GM12878 (cell line): ENCODE data around the gene NTN1. TPM values are rescaled to one million over a fixed set of nuclear protein-coding genes. Genes with fewer than 3 reads are reported as not detected.

ENCODE experiments used
- ATAC-seq: fragments of 200-7000 bp; cut with Tn5 transposase; 3 replicates; pipeline ENCODE4 v1.9.1; 2020; ENCODE audit warnings: mild to moderate bottlenecking, moderate library complexity
- BruUV-seq: library from RNA; stranded (reverse); fragments of 400-500 nt; replicated peaks from 2 replicates; lab custom pipeline; 2021; lab: Mats Ljungman, UMichigan
- CTCF ChIA-PET: fragments of 300-600 bp; sonication (Branson Sonifier 250); formaldehyde crosslinking; extraction: SDS; loops from one replicate; lab custom pipeline; 2021; ENCODE audit warnings: inconsistent platforms; lab: Yijun Ruan, JAX
- POLR2A ChIA-PET: fragments of 350-600 bp; formaldehyde crosslinking; extraction: SDS; loops from one replicate; lab custom pipeline; 2021; ENCODE audit warnings: inconsistent platforms; lab: Charles Lee
- RAD21 ChIA-PET: fragments of 300-600 bp; sonication (Branson Sonifier 250); formaldehyde crosslinking; loops from one replicate; lab custom pipeline; 2023; ENCODE audit warnings: antibody characterized with exemption; ENCODE audit not compliant: unreplicated experiment; lab: Charles Lee
- SMC1A ChIA-PET: fragments of 300-600 bp; sonication (Branson Sonifier 250); formaldehyde crosslinking; loops from one replicate; lab custom pipeline; 2023; ENCODE audit not compliant: unreplicated experiment, uncharacterized antibody; lab: Charles Lee
- DNase-seq: peaks from one replicate; pipeline ENCODE4 v3.0.0-alpha.2; 2011; ENCODE audit warnings: low read depth, low spot score
- FAIRE-seq: peaks from 3 replicates; lab custom pipeline; 2011; peaks lifted over from hg19 to GRCh38; lab: Jason Lieb, UNC
- H2AFZ ChIP-seq: 2 replicates; pipeline ENCODE4 v1.6.0; 2011; ENCODE audit warnings: low read depth, low read length, control low read depth; ENCODE audit not compliant: control insufficient read depth
- H3K27ac ChIP-seq: 2 replicates; pipeline ENCODE4 v1.5.1; 2011; ENCODE audit warnings: control low read depth; ENCODE audit not compliant: control insufficient read depth, insufficient read depth
- H3K27me3 ChIP-seq, 2 experiments: replicated peaks in 1 of 2; 2 replicates each; pipeline versions ENCODE4 v1.6.0 to v1.6.1; 2011; ENCODE audit warnings: low read length in 1 of 2; ENCODE audit not compliant: control insufficient read depth in 2 of 2, insufficient read depth in 2 of 2
- H3K36me3 ChIP-seq, 2 experiments: 2 replicates each; pipeline ENCODE4 v1.5.1; 2011; ENCODE audit warnings: low read length in 1 of 2; ENCODE audit not compliant: control insufficient read depth in 2 of 2, insufficient read depth in 2 of 2
- H3K4me1 ChIP-seq: 2 replicates; pipeline ENCODE4 v1.6.1; 2011; ENCODE audit warnings: mild to moderate bottlenecking, low read length, moderate library complexity, mixed read lengths; ENCODE audit not compliant: control insufficient read depth, insufficient read depth
- H3K4me2 ChIP-seq: 2 replicates; pipeline ENCODE4 v1.6.0; 2011; ENCODE audit warnings: control low read depth; ENCODE audit not compliant: control insufficient read depth, insufficient read depth
- H3K4me3 ChIP-seq: fragments of 200-600 bp; sonication (generic); 2 replicates; pipeline ENCODE4 v1.5.1; 2016
- H3K79me2 ChIP-seq: 2 replicates; pipeline ENCODE4 v1.6.0; 2011; ENCODE audit warnings: low read length; ENCODE audit not compliant: control insufficient read depth, insufficient read depth
- H3K9ac ChIP-seq: 2 replicates; pipeline ENCODE4 v1.8.0; 2011; ENCODE audit warnings: low read length, control low read depth, mixed read lengths; ENCODE audit not compliant: control insufficient read depth, insufficient read depth
- H3K9me3 ChIP-seq: replicated peaks from 3 replicates; pipeline ENCODE4 v1.5.1; 2011; ENCODE audit warnings: mild to moderate bottlenecking, low read length; ENCODE audit not compliant: control insufficient read depth, insufficient read depth
- H4K20me1 ChIP-seq: 2 replicates; pipeline ENCODE4 v1.6.0; 2011; ENCODE audit not compliant: control insufficient read depth, insufficient read depth
- ATF7 ChIP-seq: fragments of 450-650 bp; IDR thresholded peaks from 2 replicates; pipeline ENCODE4 v1.6.1; 2016; ENCODE audit warnings: low read depth, mild to moderate bottlenecking
- CHD1 ChIP-seq: IDR thresholded peaks from 2 replicates; pipeline ENCODE4 v1.6.1; 2012; ENCODE audit warnings: low read depth, low read length, improper control_type of control experiment
- ELK1 ChIP-seq: IDR thresholded peaks from 2 replicates; pipeline ENCODE4 v1.6.1; 2012; ENCODE audit warnings: low read depth, low read length, improper control_type of control experiment
- EZH2 ChIP-seq: IDR thresholded peaks from 2 replicates; pipeline ENCODE4 v1.6.1; 2012; ENCODE audit warnings: low read depth, mild to moderate bottlenecking, control low read depth, inconsistent platforms, low read length, borderline replicate concordance; ENCODE audit not compliant: control insufficient read depth
- FOXM1 ChIP-seq: IDR thresholded peaks from 2 replicates; pipeline ENCODE4 v1.6.1; 2012; ENCODE audit warnings: low read depth, mild to moderate bottlenecking, inconsistent platforms, low read length, moderate library complexity
- GABPA ChIP-seq: IDR thresholded peaks from 2 replicates; pipeline ENCODE4 v1.6.1; 2014; ENCODE audit warnings: antibody characterized with exemption, low read depth, mild to moderate bottlenecking, inconsistent platforms
- MTA2 ChIP-seq: fragments of 450-650 bp; IDR thresholded peaks from 2 replicates; pipeline ENCODE4 v1.6.1; 2016; ENCODE audit warnings: low read depth, mild to moderate bottlenecking, moderate library complexity
- NKRF ChIP-seq: fragments of 450-650 bp; conservative IDR thresholded peaks from 2 replicates; pipeline ENCODE4 v1.6.1; 2017; ENCODE audit warnings: mild to moderate bottlenecking, moderate library complexity
- NR2F1 ChIP-seq: fragments of 450-650 bp; conservative IDR thresholded peaks from 2 replicates; pipeline ENCODE4 v1.6.1; 2017; ENCODE audit warnings: mild to moderate bottlenecking
- TBL1XR1 ChIP-seq: IDR thresholded peaks from 2 replicates; pipeline ENCODE4 v1.6.1; 2012; ENCODE audit warnings: low read depth, low read length, improper control_type of control experiment
- WRNIP1 ChIP-seq: IDR thresholded peaks from 2 replicates; pipeline ENCODE4 v1.6.1; 2011; ENCODE audit warnings: low read depth, low read length, improper control_type of control experiment, borderline replicate concordance
- ZBTB11 ChIP-seq: fragments of 450-650 bp; formaldehyde crosslinking; IDR thresholded peaks from 2 replicates; pipeline ENCODE4 v1.5.0; 2022; ENCODE audit warnings: mild to moderate bottlenecking, missing genetic modification characterization
- WGBS: methylation state at CpG from one replicate; pipeline ENCODE4 v1.1.6; 2016; ENCODE audit warnings: low lambda C conversion rate; ENCODE audit not compliant: insufficient replicate concordance, insufficient coverage; ENCODE audit errors: missing lambda C conversion rate; 5-methylcytosine and 5-hydroxymethylcytosine counted together
- in situ Hi-C: fragments of 300-500 bp; cut with MboI; formaldehyde crosslinking; loops from 9 replicates; pipeline ENCODE4 v1.14.3; 2018; ENCODE audit warnings: mixed read lengths
- intact Hi-C: fragments of 100-400 bp; cut with micrococcal nuclease; formaldehyde crosslinking; loops from one replicate; pipeline ENCODE4 v1.14.2; 2022; ENCODE audit not compliant: unreplicated experiment
- polyA plus RNA-seq, 11 experiments: library from polyadenylated mRNA; depleted of rRNA in 4 of 11; unstranded in 6 of 11; stranded (reverse) in 5 of 11; fragments of >200 nt; fragmentation: Nextera tagmentation in 4 of 11; fragmentation: Illumina TruSeq in 1 of 11; extraction: Ambion mirVana in 4 of 11; extraction: Trizol in 1 of 11; gene quantifications; 1 replicate in 1 of 11; 2 replicates in 10 of 11; pipeline versions ENCODE4 v1.2.1 to v1.2.3, GENCODE V29; 2011 to 2016; ENCODE audit warnings: inconsistent platforms in 2 of 11, missing spikeins in 2 of 11, low read depth in 1 of 11
- total RNA-seq, 4 experiments: library from RNA; depleted of rRNA in 3 of 4; stranded (reverse); fragments of >200 nt in 3 of 4; fragmentation: Illumina TruSeq in 1 of 4; extraction: Trizol in 1 of 4; gene quantifications; 2 replicates each; pipeline versions ENCODE4 v1.2.1 to v1.2.3, GENCODE V29; 2013 to 2021

Gene NTN1
- total and polyA plus RNA-seq, 10 of the 15 experiments (the other 5 are each of a cell fraction or from before 2014, with no cell fraction given): 0.02 to 0.89 (median 0.35) TPM

- TF ChIP-seq GABPA: no peak
- no peak for TF ChIP-seq TBL1XR1
- no peak for TF ChIP-seq NR2F1
- no peak for TF ChIP-seq ELK1
- no peak for TF ChIP-seq FOXM1
- no peak for TF ChIP-seq MTA2
- TF ChIP-seq ATF7: no peak
Observed at GRCh38 chr17:9212376-9213302, 191.3 kb downstream of the NTN1 start (continued).

- DNase-seq: no peak
- RAD21 ChIA-PET: no interaction called here
- Histone ChIP-seq H3K79me2 (no peaks in the 10 kb centered on the region), H3K27ac (no peak overlapping the region), H3K27me3 (no peaks in the 10 kb centered on the region), H3K9ac (no peak overlapping the region), H3K4me2 (no peak overlapping the region), H2AFZ (no peak overlapping the region), H4K20me1 (no peaks in the 10 kb centered on the region), H3K36me3 (no peaks in the 10 kb centered on the region), H3K4me1 (no peaks in the 10 kb centered on the region), H3K9me3 (peaks cover 6% of the 10 kb centered on the region), H3K4me3 (no peak overlapping the region)
- POLR2A ChIA-PET: no interaction called here
- CTCF ChIA-PET: no interaction called here
- SMC1A ChIA-PET: interaction anchor here (0.5 kb wide), 1 partner anchor 73 kb away, joined by 3 read pairs; no protein-coding TSS in a partner anchor
- WGBS: 0% methylated on average over 3 of the region's 3 CpGs
- no TSS peak for BruUV-seq
- ATAC-seq: no peak
- FAIRE-seq: no peak
- intact Hi-C loops: no loop called here
- no peak for TF ChIP-seq WRNIP1
- TF ChIP-seq EZH2: no peak
- TF ChIP-seq NKRF: no peak
- TF ChIP-seq CHD1: no peak
- no peak for TF ChIP-seq ZBTB11 (CRISPR knock-in tag)
- in situ Hi-C loops: no loop called here
Observed at GRCh38 chr17:9213303-9213640, 192.0 kb downstream of the NTN1 start.
